Neural cell (in vitro differentiated cells): ENCODE data around the gene COMMD9.

Source experiments
- EP300 ChIP-seq: fragments of 450-650 bp; conservative IDR thresholded peaks from 2 replicates; pipeline ENCODE4 v1.6.1; 2014; ENCODE audit warnings: antibody characterized with exemption, mild to moderate bottlenecking, moderate library complexity; ENCODE audit not compliant: poor library complexity, severe bottlenecking
- EZH2 ChIP-seq: fragments of 200-600, 300-800 bp; shearing (Covaris generic), sonication (generic); IDR thresholded peaks from 2 replicates; pipeline ENCODE4 v1.6.1; 2014; ENCODE audit warnings: antibody characterized with exemption, low read length, borderline replicate concordance, mild to moderate bottlenecking; ENCODE audit not compliant: insufficient read depth, poor library complexity, severe bottlenecking
- RAD21 ChIP-seq: fragments of 450-650 bp; conservative IDR thresholded peaks from 2 replicates; pipeline ENCODE4 v1.6.1; 2014; ENCODE audit warnings: antibody characterized with exemption, mild to moderate bottlenecking, moderate library complexity
- TAF1 ChIP-seq: IDR thresholded peaks from 2 replicates; pipeline ENCODE4 v1.6.1; 2012; ENCODE audit warnings: low read depth
- TF ChIP-seq, protein P1 (sequence below): fragments of 450-650 bp; IDR thresholded peaks from 2 replicates; pipeline ENCODE4 v1.5.1; 2014; ENCODE audit warnings: antibody characterized with exemption, mild to moderate bottlenecking, moderate library complexity; ENCODE audit not compliant: poor library complexity, severe bottlenecking

DNA sequence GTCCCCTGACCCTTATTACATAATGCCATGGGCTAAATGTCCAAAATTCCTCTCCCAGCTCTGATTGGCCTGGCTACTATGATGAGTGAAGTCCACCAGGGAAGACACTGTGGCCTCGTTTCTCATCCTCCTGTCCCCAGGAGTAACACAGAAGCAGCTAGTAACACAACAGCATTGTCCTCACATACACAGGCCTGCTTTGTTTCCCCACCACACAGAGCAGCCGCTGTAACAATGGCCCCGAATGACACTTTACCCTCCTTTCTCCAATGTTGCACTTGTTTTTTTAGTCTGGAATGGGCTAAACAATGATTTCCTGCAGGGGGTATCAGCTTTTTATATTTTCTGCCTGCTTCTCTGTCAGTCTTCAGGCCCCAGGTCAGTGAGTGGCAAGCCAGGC, 6.7 kb upstream of the COMMD9 start, which contains the start of gene PRR5L:
- TF ChIP-seq, protein P1, sequence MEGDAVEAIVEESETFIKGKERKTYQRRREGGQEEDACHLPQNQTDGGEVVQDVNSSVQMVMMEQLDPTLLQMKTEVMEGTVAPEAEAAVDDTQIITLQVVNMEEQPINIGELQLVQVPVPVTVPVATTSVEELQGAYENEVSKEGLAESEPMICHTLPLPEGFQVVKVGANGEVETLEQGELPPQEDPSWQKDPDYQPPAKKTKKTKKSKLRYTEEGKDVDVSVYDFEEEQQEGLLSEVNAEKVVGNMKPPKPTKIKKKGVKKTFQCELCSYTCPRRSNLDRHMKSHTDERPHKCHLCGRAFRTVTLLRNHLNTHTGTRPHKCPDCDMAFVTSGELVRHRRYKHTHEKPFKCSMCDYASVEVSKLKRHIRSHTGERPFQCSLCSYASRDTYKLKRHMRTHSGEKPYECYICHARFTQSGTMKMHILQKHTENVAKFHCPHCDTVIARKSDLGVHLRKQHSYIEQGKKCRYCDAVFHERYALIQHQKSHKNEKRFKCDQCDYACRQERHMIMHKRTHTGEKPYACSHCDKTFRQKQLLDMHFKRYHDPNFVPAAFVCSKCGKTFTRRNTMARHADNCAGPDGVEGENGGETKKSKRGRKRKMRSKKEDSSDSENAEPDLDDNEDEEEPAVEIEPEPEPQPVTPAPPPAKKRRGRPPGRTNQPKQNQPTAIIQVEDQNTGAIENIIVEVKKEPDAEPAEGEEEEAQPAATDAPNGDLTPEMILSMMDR, result no peak
- TF ChIP-seq EZH2, result no peak
- TF ChIP-seq EP300, result no peak
- TF ChIP-seq TAF1, result no peak
- no peak for TF ChIP-seq RAD21
